H9 (cell line): Measurements from ENCODE around the gene GSTK1. TPM values are rescaled to one million over a fixed set of nuclear protein-coding genes. Genes with fewer than 3 reads are reported as not detected.

ENCODE experiments used
- DNase-seq: peaks from one replicate; pipeline ENCODE4 v3.0.0-alpha.2; 2017
- H2AFZ ChIP-seq: one replicate; pipeline ENCODE4 v1.6.1; 2013; ENCODE audit warnings: mild to moderate bottlenecking, low read length, control low read depth, moderate library complexity
- H2AK5ac ChIP-seq: 2 replicates; pipeline ENCODE4 v1.6.1; 2013; ENCODE audit warnings: low read length, control low read depth, mixed read lengths; ENCODE audit not compliant: insufficient read length
- H2BK120ac ChIP-seq: one replicate; pipeline ENCODE4 v1.6.1; 2013; ENCODE audit warnings: low read depth, mild to moderate bottlenecking, low read length, control low read depth, inconsistent platforms; ENCODE audit not compliant: poor library complexity, severe bottlenecking
- H2BK12ac ChIP-seq: 2 replicates; pipeline ENCODE4 v1.6.1; 2013; ENCODE audit warnings: low read length, control low read depth, mixed read lengths, low read depth; ENCODE audit not compliant: insufficient read length
- H2BK15ac ChIP-seq: 2 replicates; pipeline ENCODE4 v1.6.1; 2013; ENCODE audit warnings: low read depth, low read length, control low read depth
- H2BK20ac ChIP-seq: one replicate; pipeline ENCODE4 v1.6.1; 2013; ENCODE audit warnings: low read depth, mild to moderate bottlenecking, low read length, control low read depth, inconsistent platforms; ENCODE audit not compliant: poor library complexity, severe bottlenecking
- H2BK5ac ChIP-seq: 2 replicates; pipeline ENCODE4 v1.6.1; 2013; ENCODE audit warnings: low read length, control low read depth, mixed read lengths; ENCODE audit not compliant: insufficient read length
- H3K14ac ChIP-seq: 2 replicates; pipeline ENCODE4 v1.6.1; 2013; ENCODE audit warnings: low read length, control low read depth; ENCODE audit not compliant: insufficient read depth
- H3K18ac ChIP-seq: 2 replicates; pipeline ENCODE4 v1.6.1; 2013; ENCODE audit warnings: low read depth, mild to moderate bottlenecking, mixed read lengths, low read length, control low read depth; ENCODE audit not compliant: insufficient read length
- H3K23ac ChIP-seq: 2 replicates; pipeline ENCODE4 v1.6.1; 2013; ENCODE audit warnings: low read length, control low read depth, mixed read lengths, low read depth; ENCODE audit not compliant: insufficient read length
- H3K23me2 ChIP-seq: 2 replicates; pipeline ENCODE4 v1.6.1; 2013; ENCODE audit warnings: low read depth, mild to moderate bottlenecking, mixed read lengths, low read length, control low read depth; ENCODE audit not compliant: insufficient read length, poor library complexity, severe bottlenecking
- H3K27ac ChIP-seq: 2 replicates; pipeline ENCODE4 v1.5.1; 2013; ENCODE audit warnings: low read length, control low read depth, mixed read lengths, low read depth; ENCODE audit not compliant: insufficient read length
- H3K27me3 ChIP-seq: 2 replicates; pipeline ENCODE4 v1.6.1; 2013; ENCODE audit warnings: low read length, control low read depth, inconsistent platforms; ENCODE audit not compliant: insufficient read depth
- H3K4ac ChIP-seq: 2 replicates; pipeline ENCODE4 v1.6.1; 2013; ENCODE audit warnings: low read depth, mild to moderate bottlenecking, control low read depth, inconsistent platforms, low read length, moderate library complexity
- H3K4me1 ChIP-seq: 2 replicates; pipeline ENCODE4 v1.6.1; 2013; ENCODE audit warnings: low read length, control low read depth, inconsistent platforms; ENCODE audit not compliant: insufficient read depth
- H3K4me2 ChIP-seq: 2 replicates; pipeline ENCODE4 v1.6.1; 2013; ENCODE audit warnings: low read length, control low read depth, mixed read lengths; ENCODE audit not compliant: insufficient read length, insufficient read depth
- H3K56ac ChIP-seq: 2 replicates; pipeline ENCODE4 v1.6.1; 2013; ENCODE audit warnings: low read depth, mild to moderate bottlenecking, mixed read lengths, low read length, control low read depth; ENCODE audit not compliant: insufficient read length
- H3K79me1 ChIP-seq: 2 replicates; pipeline ENCODE4 v1.6.1; 2013; ENCODE audit warnings: low read depth, mild to moderate bottlenecking, moderate library complexity, low read length, control low read depth, inconsistent platforms; ENCODE audit not compliant: insufficient read depth, poor library complexity, severe bottlenecking
- H3K79me2 ChIP-seq: 2 replicates; pipeline ENCODE4 v1.6.1; 2013; ENCODE audit warnings: low read length, control low read depth, inconsistent platforms; ENCODE audit not compliant: insufficient read depth
- H3K9ac ChIP-seq: 2 replicates; pipeline ENCODE4 v1.6.1; 2013; ENCODE audit warnings: low read length, control low read depth, mixed read lengths; ENCODE audit not compliant: insufficient read length; ENCODE audit errors: extremely low read depth
- H3K9me3 ChIP-seq: one replicate; pipeline ENCODE4 v1.6.1; 2013; ENCODE audit warnings: low read depth, low read length, inconsistent platforms; ENCODE audit not compliant: control insufficient read depth
- H3T11ph ChIP-seq: one replicate; pipeline ENCODE4 v1.6.1; 2013; ENCODE audit warnings: mild to moderate bottlenecking, low read length, control low read depth, inconsistent platforms
- H4K20me1 ChIP-seq: one replicate; pipeline ENCODE4 v1.6.1; 2013; ENCODE audit not compliant: control insufficient read depth, insufficient read length, insufficient read depth
- H4K5ac ChIP-seq: 2 replicates; pipeline ENCODE4 v1.6.1; 2013; ENCODE audit warnings: low read depth, mild to moderate bottlenecking, mixed read lengths, low read length, control low read depth; ENCODE audit not compliant: insufficient read length
- H4K8ac ChIP-seq: replicated peaks from 2 replicates; pipeline ENCODE4 v1.6.1; 2013; ENCODE audit warnings: low read length, control low read depth, mixed read lengths, low read depth; ENCODE audit not compliant: insufficient read length
- H4K91ac ChIP-seq: 2 replicates; pipeline ENCODE4 v1.6.1; 2013; ENCODE audit warnings: low read depth, mild to moderate bottlenecking, moderate library complexity, mixed read lengths, low read length, control low read depth; ENCODE audit not compliant: insufficient read length
- H3K27ac Mint-ChIP-seq, 3 experiments: 2 replicates in 2 of 3; 3 replicates in 1 of 3; pipeline ENCODE4 v1.8.0; 2020 to 2021; ENCODE audit warnings: mixed read lengths in 3 of 3, mild to moderate bottlenecking in 1 of 3, moderate library complexity in 1 of 3
- H3K27me3 Mint-ChIP-seq: 2 replicates; pipeline ENCODE4 v1.8.0; 2021; ENCODE audit warnings: low read depth, mild to moderate bottlenecking, moderate library complexity, mixed read lengths
- H3K36me3 Mint-ChIP-seq, 3 experiments: 2 replicates in 2 of 3; 3 replicates in 1 of 3; pipeline ENCODE4 v1.8.0; 2020 to 2021; ENCODE audit warnings: low read depth in 3 of 3, mixed read lengths in 3 of 3; ENCODE audit not compliant: insufficient read depth in 1 of 3
- H3K4me1 Mint-ChIP-seq, 2 experiments: 2 replicates each; pipeline ENCODE4 v1.8.0; 2020; ENCODE audit warnings: mixed read lengths in 2 of 2
- H3K4me3 Mint-ChIP-seq, 2 experiments: 2 replicates in 1 of 2; 3 replicates in 1 of 2; pipeline ENCODE4 v1.8.0; 2020 to 2021; ENCODE audit warnings: mild to moderate bottlenecking in 2 of 2, mixed read lengths in 2 of 2, moderate library complexity in 1 of 2
- H3K9me3 Mint-ChIP-seq, 2 experiments: 2 replicates in 1 of 2; 3 replicates in 1 of 2; pipeline ENCODE4 v1.8.0; 2020; ENCODE audit warnings: mild to moderate bottlenecking in 2 of 2, mixed read lengths in 2 of 2, moderate library complexity in 1 of 2
- CTCF ChIP-seq: fragments of 200-600 bp; sonication (generic); conservative IDR thresholded peaks from 3 replicates; pipeline ENCODE4 v1.8.0; 2021; ENCODE audit warnings: antibody characterized with exemption, mild to moderate bottlenecking
- WGBS: extraction: QIAGEN DNeasy Blood & Tissue Kit; methylation state at CpG from one replicate; pipeline ENCODE4 v1.1.7; 2013; ENCODE audit warnings: missing lambda C conversion rate, low lambda C conversion rate, mixed read lengths; ENCODE audit not compliant: insufficient read length; ENCODE audit errors: extremely low coverage; 5-methylcytosine and 5-hydroxymethylcytosine counted together
- total RNA-seq: library from RNA; stranded (reverse); gene quantifications from 2 replicates; pipeline ENCODE4 v1.2.1, GENCODE V29; 2021

The GSTK1 gene
- total RNA-seq, 1 experiment from 2014 or later, result 36.1 TPM

GRCh38 chr7:143308632-143309031 is 45.4 kb downstream of the GSTK1 start:
- H3K36me3 Mint-ChIP-seq, result peaks cover 36 to 54% (median 54%) of the 10 kb centered on the region in 3 experiments
- H4K20me1 ChIP-seq, result no peaks in the 10 kb centered on the region
- H2BK20ac ChIP-seq, result no peak overlapping the region
- H3K27me3 ChIP-seq, result no peaks in the 10 kb centered on the region
- H2AK5ac ChIP-seq, result no peak overlapping the region
- no peak overlapping the region for H2AFZ ChIP-seq
- DNase-seq, result no peak
- no peak overlapping the region for H2BK120ac ChIP-seq
- no peak overlapping the region for H3T11ph ChIP-seq
- H3K79me1 ChIP-seq, result no peaks in the 10 kb centered on the region
- H3K23me2 ChIP-seq, result no peaks in the 10 kb centered on the region
- no peak overlapping the region for H3K9ac ChIP-seq
- no peak overlapping the region for H3K18ac ChIP-seq
- no peak overlapping the region for H3K4me3 Mint-ChIP-seq
- H3K4me1 ChIP-seq, result no peaks in the 10 kb centered on the region
- H3K79me2 ChIP-seq, result no peaks in the 10 kb centered on the region
- no peak overlapping the region for H3K14ac ChIP-seq
- no peak overlapping the region; a peak in 1 of 7 replicates for H3K27ac Mint-ChIP-seq
- H2BK5ac ChIP-seq, result no peak overlapping the region
- TF ChIP-seq CTCF, result no peak
- H2BK12ac ChIP-seq, result no peak overlapping the region
- H3K4ac ChIP-seq, result no peak overlapping the region
- H3K4me1 Mint-ChIP-seq, result no peaks in the 10 kb centered on the region
- H4K5ac ChIP-seq, result no peak overlapping the region
- H2BK15ac ChIP-seq, result no peak overlapping the region
- H4K8ac ChIP-seq, result no peak overlapping the region
- H4K91ac ChIP-seq, result no peak overlapping the region
- H3K9me3 Mint-ChIP-seq, result no peaks in the 10 kb centered on the region
- no peak overlapping the region for H3K56ac ChIP-seq
- H3K27me3 Mint-ChIP-seq, result no peaks in the 10 kb centered on the region
- no peak overlapping the region for H3K4me2 ChIP-seq
- H3K9me3 ChIP-seq, result no peaks in the 10 kb centered on the region
- no CpG with 5 or more reads among the region's 2 CpGs for WGBS
- no peak overlapping the region for H3K23ac ChIP-seq
- H3K27ac ChIP-seq, result no peak overlapping the region
